Measurements from ENCODE around the gene CAMSAP2. TPM values are rescaled to one million over a fixed set of nuclear protein-coding genes. Genes with fewer than 3 reads are reported as not detected.
A peak's percentile ranks its signal among the peaks of the same experiment; 100 is the strongest.

The CAMSAP2 gene
- total RNA-seq, 1 experiment from 2014 or later: 23.4 TPM

GRCh38 chr1:200900877-200901276 lies 162.2 kb downstream of the CAMSAP2 start:
- Histone ChIP-seq H3K4me1 (peaks cover 34% of the 10 kb centered on the region), H3K27me3 (replicated peaks; ENCODE audit: control insufficient read depth, insufficient read depth, low read length) (no peaks in the 10 kb centered on the region), H3K36me3 (ENCODE audit: control insufficient read depth, insufficient read depth, low read length) (peaks cover 18% of the 10 kb centered on the region), H3K4me3 (ENCODE audit: low read depth, low read length) (no peak overlapping the region), H3K9me3 (no peaks in the 10 kb centered on the region)
- H3K36me3 Mint-ChIP-seq (ENCODE audit: insufficient read depth, unreplicated experiment): peaks cover 97% of the 10 kb centered on the region
- peak overlapping the region; percentile 79 for H3K27ac Mint-ChIP-seq (ENCODE audit: unreplicated experiment)
- no peaks in the 10 kb centered on the region for H3K27me3 Mint-ChIP-seq (ENCODE audit: insufficient read depth, unreplicated experiment)
- ChIA-PET POLR2A (no interaction called here), CTCF (no interaction called here)
- BruUV-seq (replicated peaks): no TSS peak
- DNase-seq: no peak
- H3K4me3 Mint-ChIP-seq (ENCODE audit: unreplicated experiment): peak overlapping the region; percentile 22
- peaks cover 32% of the 10 kb centered on the region for H3K4me1 Mint-ChIP-seq (ENCODE audit: low read depth, unreplicated experiment)
- intact Hi-C loops (cut with micrococcal nuclease; ENCODE audit: unreplicated experiment): no loop called here
- no peak for TF ChIP-seq CTCF (IDR thresholded peaks at IDR 0.05; ENCODE audit: insufficient read depth in 1 of 2, low read depth in 1 of 2, low read length in 1 of 2, severe bottlenecking in 1 of 2, unreplicated experiment in 1 of 2)
- H3K9me3 Mint-ChIP-seq (ENCODE audit: unreplicated experiment): no peaks in the 10 kb centered on the region

DNA sequence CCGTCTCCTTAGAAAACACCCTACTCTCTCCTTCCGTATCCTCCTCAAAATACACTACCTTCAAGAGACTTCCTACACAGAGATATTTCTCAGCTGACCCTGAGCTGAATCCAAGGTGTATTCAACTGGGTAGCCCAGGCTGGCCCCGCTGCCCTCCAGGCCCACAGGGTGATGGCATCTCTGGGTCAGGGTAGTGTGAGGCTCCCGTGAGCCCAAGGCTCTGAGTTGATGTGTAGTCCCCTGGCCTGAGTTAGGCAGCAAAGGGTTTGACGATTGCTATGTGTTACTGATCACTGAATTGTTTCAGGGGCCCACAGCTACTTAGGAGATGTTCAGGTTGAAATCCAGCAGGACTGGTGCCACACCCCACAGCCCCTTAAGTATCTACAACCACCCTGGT lies 162.7 kb downstream of the CAMSAP2 start:
- no peak overlapping the region for H3K4me3 ChIP-seq (ENCODE audit: low read depth, low read length)
- no peak for DNase-seq
- Mint-ChIP-seq H3K27me3 (ENCODE audit: insufficient read depth, unreplicated experiment) (no peaks in the 10 kb centered on the region), H3K36me3 (ENCODE audit: insufficient read depth, unreplicated experiment) (peaks cover 97% of the 10 kb centered on the region), H3K27ac (ENCODE audit: unreplicated experiment) (peak overlapping the region; percentile 79), H3K4me3 (ENCODE audit: unreplicated experiment) (peak overlapping the region; percentile 22), H3K9me3 (ENCODE audit: unreplicated experiment) (no peaks in the 10 kb centered on the region), H3K4me1 (ENCODE audit: low read depth, unreplicated experiment) (peaks cover 32% of the 10 kb centered on the region)
- intact Hi-C loops (cut with micrococcal nuclease; ENCODE audit: unreplicated experiment): no loop called here
- H3K4me1 ChIP-seq: peaks cover 34% of the 10 kb centered on the region
- POLR2A ChIA-PET: no interaction called here
- no peaks in the 10 kb centered on the region for H3K9me3 ChIP-seq
- H3K36me3 ChIP-seq (ENCODE audit: control insufficient read depth, insufficient read depth, low read length): peaks cover 18% of the 10 kb centered on the region
- BruUV-seq (replicated peaks): no TSS peak
- no peak for TF ChIP-seq CTCF (IDR thresholded peaks at IDR 0.05; ENCODE audit: insufficient read depth in 1 of 2, low read depth in 1 of 2, low read length in 1 of 2, severe bottlenecking in 1 of 2, unreplicated experiment in 1 of 2)
- CTCF ChIA-PET: no interaction called here
- no peaks in the 10 kb centered on the region for H3K27me3 ChIP-seq (replicated peaks; ENCODE audit: control insufficient read depth, insufficient read depth, low read length)

DNA sequence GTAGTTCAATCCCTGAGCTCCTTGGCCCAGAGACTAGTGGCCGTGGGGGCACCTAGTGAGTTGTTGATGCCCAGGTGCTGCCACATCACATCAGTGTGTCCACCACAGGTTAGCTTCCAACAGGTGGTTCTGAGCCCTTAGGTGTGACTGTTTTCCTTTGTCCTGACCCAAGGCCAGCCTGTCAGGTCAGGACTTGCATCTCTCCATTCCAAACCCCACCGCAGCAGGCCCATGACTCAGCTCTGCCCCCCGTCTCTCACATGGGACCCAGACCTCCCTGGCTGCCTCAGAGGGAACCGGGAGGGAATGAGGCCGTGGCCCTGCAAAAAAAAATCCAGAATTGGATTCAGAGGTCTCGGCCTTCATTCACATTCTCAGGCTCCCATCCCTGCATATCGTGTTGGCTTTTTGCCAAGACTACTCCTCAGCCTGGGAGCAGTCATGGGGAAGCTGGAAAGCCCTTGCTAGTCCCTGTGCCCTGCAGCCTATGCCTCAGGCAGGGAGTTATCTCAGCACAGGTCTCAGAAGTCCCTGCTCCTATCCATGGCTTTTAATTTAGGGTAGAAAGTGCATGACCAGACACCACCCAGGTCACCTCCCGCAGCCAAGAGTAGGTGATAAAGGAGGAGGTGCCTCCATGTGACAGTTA lies 163.2 kb downstream of the CAMSAP2 start:
- peaks cover 32% of the 10 kb centered on the region for H3K4me1 Mint-ChIP-seq (ENCODE audit: low read depth, unreplicated experiment)

More for the DNA sequence above, 163.2 kb downstream of the CAMSAP2 start:
- H3K36me3 ChIP-seq (ENCODE audit: control insufficient read depth, insufficient read depth, low read length): peaks cover 18% of the 10 kb centered on the region
- no peak for DNase-seq
- no peak for TF ChIP-seq CTCF (IDR thresholded peaks at IDR 0.05; ENCODE audit: insufficient read depth in 1 of 2, low read depth in 1 of 2, low read length in 1 of 2, severe bottlenecking in 1 of 2, unreplicated experiment in 1 of 2)
- POLR2A ChIA-PET: interaction anchor here (0.6 to 0.7 kb wide), 2 partner anchors 13 to 25 kb away, joined by 3 to 4 read pairs; no protein-coding TSS in a partner anchor
- Mint-ChIP-seq H3K9me3 (ENCODE audit: unreplicated experiment) (no peaks in the 10 kb centered on the region), H3K27me3 (ENCODE audit: insufficient read depth, unreplicated experiment) (no peaks in the 10 kb centered on the region), H3K36me3 (ENCODE audit: insufficient read depth, unreplicated experiment) (peaks cover 97% of the 10 kb centered on the region), H3K27ac (ENCODE audit: unreplicated experiment) (peak overlapping the region; percentile 79), H3K4me3 (ENCODE audit: unreplicated experiment) (no peak overlapping the region)
- no peaks in the 10 kb centered on the region for H3K9me3 ChIP-seq
- BruUV-seq (replicated peaks): no TSS peak
- CTCF ChIA-PET: no interaction called here
- intact Hi-C loops (cut with micrococcal nuclease; ENCODE audit: unreplicated experiment): no loop called here
- peaks cover 32% of the 10 kb centered on the region for H3K4me1 ChIP-seq
- H3K4me3 ChIP-seq (ENCODE audit: low read depth, low read length): no peak overlapping the region
- H3K27me3 ChIP-seq (replicated peaks; ENCODE audit: control insufficient read depth, insufficient read depth, low read length): no peaks in the 10 kb centered on the region
